ENCODE measurements around the gene UGDH.
"Not testable (repeated sequence)": the region's sequence is repeated elsewhere in the genome, so short reads cannot be mapped to it uniquely, and the experiment has no call there.

UGDH gene

GRCh38 chr4:39527296-39528060 is at the start of gene UGDH:
TSS of gene UGDH (minus strand) at chr4:39527439. CDS start at chr4:39521512, 5,927 bp downstream.
- peak; percentile 96 to 98 for DNase-seq

- no peak for DNase-seq
Observed at GRCh38 chr4:39574946-39575345, 47.7 kb upstream of the UGDH start.

- DNase-seq: no peak
Observed at GRCh38 chr4:39571504-39571903, 44.3 kb upstream of the UGDH start.

- DNase-seq: no peak
Observed at GRCh38 chr4:39571054-39571453, 43.8 kb upstream of the UGDH start.

- no peak for DNase-seq
Observed at GRCh38 chr4:39569209-39569608, 42.0 kb upstream of the UGDH start.

- no peak for DNase-seq
Observed at GRCh38 chr4:39568805-39569204, 41.6 kb upstream of the UGDH start.

- no peak for DNase-seq
Observed at GRCh38 chr4:39565878-39566600, 38.8 kb upstream of the UGDH start.

GRCh38 chr4:39563346-39563847 is 36.2 kb upstream of the UGDH start:
- no peak for DNase-seq

- no peak for DNase-seq
Observed at GRCh38 chr4:39562792-39563191, 35.6 kb upstream of the UGDH start.

- no peak for DNase-seq
Observed at GRCh38 chr4:39559626-39560025, 32.4 kb upstream of the UGDH start.

- DNase-seq: no peak
Observed at GRCh38 chr4:39555472-39555871, 28.2 kb upstream of the UGDH start.

GRCh38 chr4:39548425-39549067 is 21.3 kb upstream of the UGDH start:
- DNase-seq: no peak

- DNase-seq: no peak
Observed at GRCh38 chr4:39544580-39545315, 17.5 kb upstream of the UGDH start.

- not testable (repeated sequence) for DNase-seq
Observed at GRCh38 chr4:39544080-39544479, 16.8 kb upstream of the UGDH start.

- no peak for DNase-seq
Observed at GRCh38 chr4:39543034-39543433, 15.8 kb upstream of the UGDH start.

GRCh38 chr4:39542611-39543012 is 15.4 kb upstream of the UGDH start:
- DNase-seq: no peak

- no peak for DNase-seq
Observed at GRCh38 chr4:39541987-39542610, 14.9 kb upstream of the UGDH start.

GRCh38 chr4:39539089-39539611 is 11.9 kb upstream of the UGDH start:
- DNase-seq: no peak

GRCh38 chr4:39533541-39533940 is 6.3 kb upstream of the UGDH start:
- no peak for DNase-seq

GRCh38 chr4:39532237-39532636 is 5.0 kb upstream of the UGDH start:
- not testable (repeated sequence) for DNase-seq

- no peak for DNase-seq
Observed at GRCh38 chr4:39530682-39531081, 3.4 kb upstream of the UGDH start.

- DNase-seq: no peak
Observed at GRCh38 chr4:39529534-39529933, 2.3 kb upstream of the UGDH start.
